IMR-90 (cell line): ENCODE measurements around the gene ZSWIM5. TPM values are rescaled to one million over a fixed set of nuclear protein-coding genes. Genes with fewer than 3 reads are reported as not detected.
A peak's percentile ranks its signal among the peaks of the same experiment; 100 is the strongest.

Experiments used
- ATAC-seq: fragments of 200-7000 bp; cut with Tn5 transposase; 2 replicates; pipeline ENCODE4 v1.9.1; 2020; ENCODE audit warnings: low read depth, mild to moderate bottlenecking, moderate library complexity
- BruUV-seq: library from RNA; stranded (reverse); fragments of 400-500 nt; replicated peaks from 2 replicates; lab custom pipeline; 2021; lab: Mats Ljungman, UMichigan
- CTCF ChIA-PET: fragments of 300-600 bp; formaldehyde crosslinking; extraction: SDS; loops from one replicate; lab custom pipeline; 2021; ENCODE audit warnings: antibody characterized with exemption; lab: Yijun Ruan, JAX
- POLR2A ChIA-PET: fragments of 300-600 bp; sonication (Branson Sonifier 250); formaldehyde crosslinking; loops from one replicate; lab custom pipeline; 2022; ENCODE audit warnings: antibody characterized with exemption; ENCODE audit not compliant: unreplicated experiment; lab: Charles Lee
- DNase-seq: peaks from one replicate; pipeline ENCODE4 v3.0.0; 2013
- H2AFZ ChIP-seq: replicated peaks from 2 replicates; pipeline ENCODE3; 2013; ENCODE audit warnings: low read length, mild to moderate bottlenecking; ENCODE audit not compliant: poor library complexity
- H2AK5ac ChIP-seq: 2 replicates; pipeline ENCODE4 v1.6.1; 2013; ENCODE audit warnings: low read depth, low read length, inconsistent platforms
- H2AK9ac ChIP-seq: replicated peaks from 2 replicates; pipeline ENCODE3; 2013; ENCODE audit warnings: mild to moderate bottlenecking, low read depth, low read length, moderate library complexity; ENCODE audit not compliant: poor library complexity
- H2BK120ac ChIP-seq: 2 replicates; pipeline ENCODE4 v1.6.1; 2013; ENCODE audit warnings: low read depth, low read length, inconsistent platforms
- H2BK15ac ChIP-seq: 3 replicates; pipeline ENCODE4 v1.6.1; 2013; ENCODE audit warnings: low read depth, low read length, inconsistent platforms
- H2BK20ac ChIP-seq: 2 replicates; pipeline ENCODE4 v1.6.1; 2013; ENCODE audit warnings: low read depth, mild to moderate bottlenecking, inconsistent platforms, low read length, moderate library complexity
- H2BK5ac ChIP-seq: 2 replicates; pipeline ENCODE4 v1.6.1; 2013; ENCODE audit warnings: mild to moderate bottlenecking, low read depth, low read length, inconsistent platforms; ENCODE audit not compliant: poor library complexity, severe bottlenecking
- H3K14ac ChIP-seq: replicated peaks from 2 replicates; pipeline ENCODE4 v1.6.1; 2013; ENCODE audit warnings: low read depth, low read length, inconsistent platforms
- H3K18ac ChIP-seq: 2 replicates; pipeline ENCODE4 v1.6.1; 2013; ENCODE audit warnings: low read depth, low read length, control low read depth
- H3K23ac ChIP-seq: 2 replicates; pipeline ENCODE4 v1.6.1; 2013; ENCODE audit warnings: low read depth, low read length, inconsistent platforms
- H3K27ac ChIP-seq: 2 replicates; pipeline ENCODE4 v1.5.1; 2013; ENCODE audit warnings: mild to moderate bottlenecking, control low read depth, low read length; ENCODE audit not compliant: insufficient read depth
- H3K27me3 ChIP-seq: 2 replicates; pipeline ENCODE4 v1.6.1; 2013; ENCODE audit warnings: low read length; ENCODE audit not compliant: control insufficient read depth, insufficient read depth
- H3K36me3 ChIP-seq: 2 replicates; pipeline ENCODE4 v1.6.1; 2013; ENCODE audit warnings: low read length, mixed read lengths; ENCODE audit not compliant: control insufficient read depth, insufficient read depth
- H3K4ac ChIP-seq: 2 replicates; pipeline ENCODE4 v1.6.1; 2013; ENCODE audit warnings: low read depth, low read length, inconsistent platforms
- H3K4me1 ChIP-seq: 2 replicates; pipeline ENCODE4 v1.6.1; 2013; ENCODE audit warnings: low read length, mixed read lengths; ENCODE audit not compliant: control insufficient read depth, insufficient read depth
- H3K4me2 ChIP-seq: 2 replicates; pipeline ENCODE4 v1.6.1; 2013; ENCODE audit warnings: low read depth, mild to moderate bottlenecking, control low read depth, low read length, moderate library complexity
- H3K4me3 ChIP-seq: 2 replicates; pipeline ENCODE4 v1.5.1; 2013; ENCODE audit warnings: low read depth, mild to moderate bottlenecking, control low read depth, low read length, moderate library complexity; ENCODE audit not compliant: insufficient read depth
- H3K56ac ChIP-seq: 2 replicates; pipeline ENCODE4 v1.6.1; 2013; ENCODE audit warnings: low read length, inconsistent platforms; ENCODE audit not compliant: insufficient read depth; ENCODE audit errors: extremely low read depth
- H3K79me1 ChIP-seq, 2 experiments: 2 replicates each; pipeline ENCODE4 v1.6.1; 2013; ENCODE audit warnings: low read length in 2 of 2, inconsistent platforms in 1 of 2, low read depth in 1 of 2
- H3K9ac ChIP-seq: 2 replicates; pipeline ENCODE4 v1.6.1; 2013; ENCODE audit warnings: low read depth, low read length, control low read depth
- H3K9me1 ChIP-seq: 2 replicates; pipeline ENCODE4 v1.6.1; 2013; ENCODE audit warnings: low read length, inconsistent platforms; ENCODE audit not compliant: insufficient read depth
- H3K9me3 ChIP-seq: 2 replicates; pipeline ENCODE4 v1.6.1; 2013; ENCODE audit warnings: low read length; ENCODE audit not compliant: control insufficient read depth, insufficient read depth
- H4K20me1 ChIP-seq: 2 replicates; pipeline ENCODE4 v1.6.1; 2013; ENCODE audit warnings: low read length, inconsistent platforms; ENCODE audit not compliant: insufficient read depth
- H4K5ac ChIP-seq: 2 replicates; pipeline ENCODE4 v1.6.1; 2013; ENCODE audit warnings: mild to moderate bottlenecking, low read depth, low read length, control low read depth
- H4K8ac ChIP-seq, 2 experiments: 2 replicates each; pipeline ENCODE4 v1.6.1; 2013; ENCODE audit warnings: low read depth in 2 of 2, low read length in 2 of 2, control low read depth in 1 of 2, inconsistent platforms in 1 of 2
- H4K91ac ChIP-seq: 2 replicates; pipeline ENCODE4 v1.6.1; 2013; ENCODE audit warnings: low read depth, low read length, inconsistent platforms; ENCODE audit not compliant: insufficient read depth
- CEBPB ChIP-seq: IDR thresholded peaks from 2 replicates; pipeline ENCODE4 v1.6.1; 2012; ENCODE audit warnings: low read depth, low read length, improper control_type of control experiment
- NFE2L2 ChIP-seq: fragments of 150-350 bp; IDR thresholded peaks from 2 replicates; pipeline ENCODE4 v1.6.1; 2016; ENCODE audit warnings: low read depth, mild to moderate bottlenecking, low read length
- WGBS, 2 experiments: methylation state at CpG; one replicate each; pipeline versions ENCODE4 v1.1.5 to v1.1.7; 2013; ENCODE audit warnings: missing lambda C conversion rate in 2 of 2; ENCODE audit not compliant: insufficient read length in 1 of 2; ENCODE audit errors: extremely low coverage in 2 of 2; 5-methylcytosine and 5-hydroxymethylcytosine counted together
- dilution Hi-C: fragments of 300-500 bp; cut with HindIII; formaldehyde crosslinking; loops from one replicate; pipeline ENCODE4 v1.14.3; 2018; ENCODE audit warnings: low sequenced_read_pairs; ENCODE audit not compliant: unreplicated experiment
- in situ Hi-C: fragments of 300-500 bp; cut with MboI; formaldehyde crosslinking; loops from 3 replicates; pipeline ENCODE4 v1.14.3; 2019; ENCODE audit warnings: low sequenced_read_pairs, inconsistent platforms, mixed read lengths
- intact Hi-C: fragments of 100-400 bp; cut with micrococcal nuclease; formaldehyde crosslinking; loops from 2 replicates; pipeline ENCODE4 v1.10.0; 2022
- polyA plus RNA-seq, 3 experiments: library from polyadenylated mRNA; depleted of rRNA; stranded (reverse); fragments of >200 nt; gene quantifications; 2 replicates each; pipeline ENCODE4 v1.2.3, GENCODE V29; 2012; ENCODE audit warnings: low replicate concordance in 1 of 3
- total RNA-seq: library from RNA; depleted of rRNA; stranded (reverse); fragments of >200 nt; gene quantifications from 2 replicates; pipeline ENCODE4 v1.2.3, GENCODE V29; 2012
- TF ChIP-seq, protein P1 (sequence below): fragments of 150-350 bp; IDR thresholded peaks from 2 replicates; pipeline ENCODE4 v1.6.1; 2016; ENCODE audit warnings: low read depth, mild to moderate bottlenecking, low read length, moderate library complexity, borderline replicate concordance

The ZSWIM5 gene
- total and polyA plus RNA-seq, 2 of the 4 experiments (the other 2 are of a cell fraction), result under 0.01 to 0.03 TPM

DNA sequence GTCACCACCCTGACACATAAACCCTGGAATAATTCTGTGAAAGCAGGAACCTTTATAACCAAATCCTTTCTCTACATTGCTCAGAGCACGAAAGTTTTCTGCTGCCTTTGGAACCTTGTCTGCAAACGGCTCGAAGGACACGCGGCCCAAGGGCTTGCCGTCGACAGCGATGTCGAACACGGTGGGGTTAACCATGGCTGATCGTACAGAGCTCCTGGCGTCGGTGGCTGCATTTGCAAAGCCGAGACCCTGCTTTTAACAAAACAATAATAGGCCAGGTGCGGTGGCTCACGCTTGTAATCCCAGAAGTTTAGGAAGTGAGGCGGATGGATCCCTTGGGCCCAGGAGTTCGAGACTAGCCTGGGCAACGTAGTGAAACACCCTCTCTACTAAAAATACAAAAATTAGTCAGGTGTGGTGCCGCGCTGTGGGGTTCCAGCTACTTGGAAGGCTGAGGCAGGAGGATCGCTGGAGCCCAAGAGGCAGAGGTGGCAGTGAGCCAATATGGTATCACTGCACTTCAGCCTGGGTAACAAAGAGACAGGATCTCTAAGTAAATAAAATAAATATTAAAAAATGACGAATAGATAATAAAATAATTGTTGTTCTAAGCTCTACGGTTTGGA lies 217.8 kb downstream of the ZSWIM5 start (continued):
- TF ChIP-seq, protein P1, sequence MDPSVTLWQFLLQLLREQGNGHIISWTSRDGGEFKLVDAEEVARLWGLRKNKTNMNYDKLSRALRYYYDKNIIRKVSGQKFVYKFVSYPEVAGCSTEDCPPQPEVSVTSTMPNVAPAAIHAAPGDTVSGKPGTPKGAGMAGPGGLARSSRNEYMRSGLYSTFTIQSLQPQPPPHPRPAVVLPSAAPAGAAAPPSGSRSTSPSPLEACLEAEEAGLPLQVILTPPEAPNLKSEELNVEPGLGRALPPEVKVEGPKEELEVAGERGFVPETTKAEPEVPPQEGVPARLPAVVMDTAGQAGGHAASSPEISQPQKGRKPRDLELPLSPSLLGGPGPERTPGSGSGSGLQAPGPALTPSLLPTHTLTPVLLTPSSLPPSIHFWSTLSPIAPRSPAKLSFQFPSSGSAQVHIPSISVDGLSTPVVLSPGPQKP, result no peak

DNA sequence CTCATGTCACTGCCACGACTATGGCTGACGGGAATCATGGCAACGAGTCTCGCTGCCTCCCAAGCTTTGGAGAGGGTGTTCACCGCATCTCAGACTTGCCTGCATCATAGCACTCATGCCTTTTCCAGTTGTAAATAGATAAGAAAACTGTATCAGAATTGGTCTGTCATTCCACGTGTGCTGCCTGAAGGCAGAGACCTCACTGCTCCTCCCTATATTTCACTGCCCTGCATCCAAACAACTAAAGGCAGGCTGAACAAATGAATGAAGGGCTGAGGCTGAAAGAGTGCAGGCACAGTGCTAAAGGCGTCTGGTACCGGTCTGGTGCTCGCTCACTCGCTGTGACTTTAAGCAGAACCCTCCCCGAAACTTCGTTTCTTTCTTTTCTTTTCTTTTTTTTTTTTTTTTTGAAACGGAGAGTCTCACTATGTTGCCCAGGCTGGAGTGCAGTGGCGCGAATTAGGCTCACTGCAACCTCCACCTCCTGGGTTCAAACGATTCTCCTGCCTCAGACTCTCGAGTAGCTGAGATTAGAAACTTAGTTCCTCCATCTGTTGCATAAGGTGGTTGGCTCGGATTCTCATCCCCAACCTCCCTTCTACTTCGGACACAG lies 220.6 kb downstream of the ZSWIM5 start:
- Histone ChIP-seq H3K4me2 (peak overlapping the region; percentile 89), H3K4me3 (peak overlapping the region; percentile 69), H3K56ac (peak overlapping the region; percentile 64), H3K27me3 (no peaks in the 10 kb centered on the region), H2BK15ac (peak overlapping the region; percentile 14; the same call in 2 of the 3 replicates), H3K79me1 (peaks cover 9 to 26% of the 10 kb centered on the region in 2 experiments), H3K9me3 (no peaks in the 10 kb centered on the region), H2BK20ac (no peak overlapping the region), H3K36me3 (no peaks in the 10 kb centered on the region; the same call in 1 of the 2 replicates), H2AFZ (peak overlapping the region; percentile 99), H2BK5ac (peak overlapping the region; percentile 82), H3K9ac (peak overlapping the region; percentile 91), H4K8ac (peak overlapping the region; percentile 21 to 85), H4K91ac (peak overlapping the region; percentile 71; the same call in 1 of the 2 replicates), H3K23ac (peak overlapping the region; percentile 84), H3K4ac (peak overlapping the region; percentile 71), H3K18ac (no peak overlapping the region), H3K9me1 (no peaks in the 10 kb centered on the region), H2AK9ac (peak overlapping the region; percentile 96), H2BK120ac (0 out of 2 replicates have a peak overlapping the region, but pooled peaks have one; percentile 54), H3K4me1 (peaks cover 2% of the 10 kb centered on the region; the same call in 1 of the 2 replicates), H3K27ac (peak overlapping the region; percentile 85), H4K5ac (0 out of 2 replicates have a peak overlapping the region, but pooled peaks have one; percentile 29), H4K20me1 (0 out of 2 replicates have a peak, but pooled peaks cover 4% of the 10 kb centered on the region), H2AK5ac (peak overlapping the region; percentile 32), H3K14ac (peak overlapping the region; percentile 62)
- ChIA-PET CTCF (no interaction called here), POLR2A (no interaction called here)
- dilution Hi-C loops, result no loop called here
- no peak for TF ChIP-seq NFE2L2
- TF ChIP-seq CEBPB, result 0 out of 2 replicates have a peak, but pooled peaks have one; percentile 8
- BruUV-seq, result no TSS peak
- intact Hi-C loops, result loop anchor here (2.0 to 5.0 kb wide), 4 partner anchors 39 to 193 kb away; no protein-coding TSS in a partner anchor
- 0% methylated on average over 1 of the region's 19 CpGs; no CpG with 5 or more reads in 1 of the 2 experiments for WGBS, 2 experiments
- in situ Hi-C loops, result loop anchor here (25.0 kb wide), 1 partner anchor 124 kb away; no protein-coding TSS in a partner anchor
- peak; percentile 8 for DNase-seq
- no peak for ATAC-seq
